HEK293 (cell line): ENCODE data around the gene HSF2BP.

ENCODE experiments used
- CTCF ChIA-PET: fragments of 350-600 bp; formaldehyde crosslinking; extraction: SDS; loops from one replicate; lab custom pipeline; 2021; ENCODE audit warnings: antibody characterized with exemption; lab: Yijun Ruan, JAX
- POLR2A ChIA-PET: fragments of 300-600 bp; formaldehyde crosslinking; extraction: SDS; loops from one replicate; lab custom pipeline; 2020; ENCODE audit warnings: antibody characterized with exemption, inconsistent platforms; lab: Yijun Ruan, JAX
- H3K27ac ChIP-seq: fragments of 200-500 bp; sonication (Bioruptor generic); 2 replicates; pipeline ENCODE4 v1.5.1; 2014; ENCODE audit warnings: low read depth, low read length, control low read depth, inconsistent platforms; ENCODE audit errors: extremely low read depth
- H3K36me3 ChIP-seq, 2 experiments: fragments of 200-500 bp in 1 of 2; sonication (Bioruptor generic) in 1 of 2; 1 replicate in 1 of 2; 2 replicates in 1 of 2; pipeline ENCODE4 v1.5.1; 2014 to 2017; ENCODE audit warnings: inconsistent platforms in 2 of 2, low read length in 2 of 2; ENCODE audit not compliant: control insufficient read depth in 2 of 2, insufficient read depth in 1 of 2
- H3K4me1 ChIP-seq: fragments of 200-500 bp; sonication (Bioruptor generic); 2 replicates; pipeline ENCODE4 v1.5.1; 2014; ENCODE audit warnings: mild to moderate bottlenecking, low read length, inconsistent platforms; ENCODE audit not compliant: control insufficient read depth, insufficient read depth
- H3K4me3 ChIP-seq: 2 replicates; pipeline ENCODE4 v1.5.1; 2011; ENCODE audit warnings: low read depth, mild to moderate bottlenecking, control low read depth, low read length, moderate library complexity
- H3K9me3 ChIP-seq: fragments of 200-500 bp; sonication (Bioruptor generic); 2 replicates; pipeline ENCODE4 v1.5.1; 2014; ENCODE audit warnings: low read depth, low read length, inconsistent platforms; ENCODE audit not compliant: control insufficient read depth, insufficient read depth
- KLF9 ChIP-seq: fragments of 450-650 bp; formaldehyde crosslinking; IDR thresholded peaks from 2 replicates; pipeline ENCODE4 v1.5.1; 2016; ENCODE audit warnings: missing biosample characterization, missing genetic modification characterization, low read depth
- TRIM28 ChIP-seq: IDR thresholded peaks from 2 replicates; pipeline ENCODE4 v1.6.1; 2011; ENCODE audit warnings: low read length, control low read depth, borderline replicate concordance
- ZBTB10 ChIP-seq: fragments of 450-650 bp; formaldehyde crosslinking; IDR thresholded peaks from 2 replicates; pipeline ENCODE4 v1.5.1; 2016; ENCODE audit warnings: missing biosample characterization, missing genetic modification characterization
- ZBTB26 ChIP-seq: fragments of 450-650 bp; formaldehyde crosslinking; optimal IDR thresholded peaks from 2 replicates; pipeline ENCODE3; 2016; ENCODE audit warnings: missing biosample characterization, mild to moderate bottlenecking, missing genetic modification characterization
- ZBTB8A ChIP-seq: fragments of 450-650 bp; formaldehyde crosslinking; IDR thresholded peaks from 2 replicates; pipeline ENCODE4 v1.5.1; 2016; ENCODE audit warnings: missing biosample characterization, missing genetic modification characterization
- ZFP41 ChIP-seq: fragments of 450-650 bp; formaldehyde crosslinking; IDR thresholded peaks from 2 replicates; pipeline ENCODE4 v1.5.1; 2016; ENCODE audit warnings: missing biosample characterization, missing genetic modification characterization, borderline replicate concordance
- ZNF146 ChIP-seq: fragments of 450-650 bp; formaldehyde crosslinking; IDR thresholded peaks from 2 replicates; pipeline ENCODE4 v1.5.1; 2016; ENCODE audit warnings: missing biosample characterization, missing genetic modification characterization
- ZNF157 ChIP-seq: fragments of 450-650 bp; formaldehyde crosslinking; IDR thresholded peaks from 2 replicates; pipeline ENCODE4 v1.5.1; 2016; ENCODE audit warnings: missing biosample characterization, missing genetic modification characterization
- ZNF18 ChIP-seq: fragments of 450-650 bp; formaldehyde crosslinking; IDR thresholded peaks from 2 replicates; pipeline ENCODE4 v1.5.1; 2016; ENCODE audit warnings: missing biosample characterization, missing genetic modification characterization
- ZNF19 ChIP-seq: fragments of 450-650 bp; formaldehyde crosslinking; IDR thresholded peaks from 2 replicates; pipeline ENCODE4; 2016; ENCODE audit warnings: missing biosample characterization, missing genetic modification characterization, low read depth
- ZNF221 ChIP-seq: fragments of 450-650 bp; formaldehyde crosslinking; IDR thresholded peaks from 2 replicates; pipeline ENCODE4 v1.5.1; 2017; ENCODE audit warnings: missing biosample characterization, missing genetic modification characterization, borderline replicate concordance
- ZNF26 ChIP-seq: fragments of 450-650 bp; formaldehyde crosslinking; IDR thresholded peaks from 2 replicates; pipeline ENCODE4 v1.5.1; 2016; ENCODE audit warnings: missing biosample characterization, missing genetic modification characterization
- ZNF302 ChIP-seq: fragments of 450-650 bp; formaldehyde crosslinking; IDR thresholded peaks from 2 replicates; pipeline ENCODE4 v1.5.1; 2016; ENCODE audit warnings: missing biosample characterization, missing genetic modification characterization, low read depth
- ZNF311 ChIP-seq: fragments of 450-650 bp; formaldehyde crosslinking; IDR thresholded peaks from 2 replicates; pipeline ENCODE4 v1.5.1; 2017; ENCODE audit warnings: missing biosample characterization, missing genetic modification characterization, borderline replicate concordance
- ZNF398 ChIP-seq: fragments of 450-650 bp; formaldehyde crosslinking; IDR thresholded peaks from 2 replicates; pipeline ENCODE4 v1.5.1; 2017; ENCODE audit warnings: missing biosample characterization, missing genetic modification characterization
- ZNF433 ChIP-seq: fragments of 450-650 bp; formaldehyde crosslinking; IDR thresholded peaks from 2 replicates; pipeline ENCODE4 v1.5.1; 2016; ENCODE audit warnings: missing biosample characterization, missing genetic modification characterization, low read depth
- ZNF488 ChIP-seq: fragments of 450-650 bp; formaldehyde crosslinking; IDR thresholded peaks from 2 replicates; pipeline ENCODE4 v1.5.1; 2016; ENCODE audit warnings: missing biosample characterization, missing genetic modification characterization
- ZNF544 ChIP-seq: fragments of 450-650 bp; formaldehyde crosslinking; IDR thresholded peaks from 2 replicates; pipeline ENCODE4 v1.5.0; 2017; ENCODE audit warnings: missing biosample characterization, missing genetic modification characterization
- ZNF560 ChIP-seq: fragments of 450-650 bp; formaldehyde crosslinking; IDR thresholded peaks from 2 replicates; pipeline ENCODE4 v1.5.1; 2017; ENCODE audit warnings: missing biosample characterization, missing genetic modification characterization, borderline replicate concordance
- ZNF580 ChIP-seq: fragments of 450-650 bp; formaldehyde crosslinking; IDR thresholded peaks from 2 replicates; pipeline ENCODE4 v1.5.1; 2016; ENCODE audit warnings: missing biosample characterization, missing genetic modification characterization
- ZNF585B ChIP-seq: fragments of 450-650 bp; formaldehyde crosslinking; IDR thresholded peaks from 2 replicates; pipeline ENCODE4 v1.5.1; 2016; ENCODE audit warnings: missing biosample characterization, missing genetic modification characterization
- ZNF596 ChIP-seq: fragments of 450-650 bp; IDR thresholded peaks from 2 replicates; pipeline ENCODE4 v1.5.0; 2018; ENCODE audit warnings: missing biosample characterization, mild to moderate bottlenecking, missing genetic modification characterization, moderate library complexity
- ZNF670 ChIP-seq: fragments of 450-650 bp; formaldehyde crosslinking; IDR thresholded peaks from 2 replicates; pipeline ENCODE4 v1.5.1; 2016; ENCODE audit warnings: missing biosample characterization, missing genetic modification characterization, low read depth
- ZSCAN23 ChIP-seq: fragments of 450-650 bp; formaldehyde crosslinking; IDR thresholded peaks from 2 replicates; pipeline ENCODE4 v1.5.1; 2016; ENCODE audit warnings: missing biosample characterization, missing genetic modification characterization

Gene HSF2BP

GRCh38 chr21:43605320-43606215 is 53.7 kb downstream of the HSF2BP start (continued):
- no peak for TF ChIP-seq ZNF26
- 0 out of 2 replicates have a peak, but pooled peaks have one; percentile 10 for TF ChIP-seq ZNF398 (tag by site-specific recombination)
- no peak for TF ChIP-seq ZNF580
- TF ChIP-seq ZNF433, result 0 out of 2 replicates have a peak, but pooled peaks have one; percentile 3

- CTCF ChIA-PET, result no interaction called here
- Histone ChIP-seq H3K9me3 (no peaks in the 10 kb centered on the region), H3K4me3 (no peak overlapping the region), H3K4me1 (peaks cover 9% of the 10 kb centered on the region), H3K27ac (no peak overlapping the region), H3K36me3 (no peaks in the 10 kb centered on the region)
- POLR2A ChIA-PET, result no interaction called here
- no peak for TF ChIP-seq ZNF146 (tag by site-specific recombination)
- TF ChIP-seq ZBTB10 (tag by site-specific recombination), result no peak
- no peak for TF ChIP-seq ZNF560 (tag by site-specific recombination)
- 0 out of 2 replicates have a peak, but pooled peaks have one; percentile 11 for TF ChIP-seq ZNF302 (tag by site-specific recombination)
- no peak for TF ChIP-seq ZNF488
- no peak for TF ChIP-seq ZBTB26
- no peak for TF ChIP-seq ZNF221 (tag by site-specific recombination)
- TF ChIP-seq ZNF311 (tag by site-specific recombination), result peak; percentile 54; the same call in 1 of the 2 replicates
- no peak for TF ChIP-seq ZNF596
- TF ChIP-seq TRIM28, result no peak
- TF ChIP-seq ZNF544 (tag by site-specific recombination), result peak; percentile 18; the same call in 1 of the 2 replicates
- TF ChIP-seq ZBTB8A, result no peak
- TF ChIP-seq KLF9 (tag by site-specific recombination), result 0 out of 2 replicates have a peak, but pooled peaks have one; percentile 8
- no peak; the same call in 1 of the 2 replicates for TF ChIP-seq ZNF670 (tag by site-specific recombination)
- TF ChIP-seq ZNF18 (tag by site-specific recombination), result peak; percentile 93
- 0 out of 2 replicates have a peak, but pooled peaks have one; percentile 15 for TF ChIP-seq ZSCAN23 (tag by site-specific recombination)
- TF ChIP-seq ZFP41 (tag by site-specific recombination), result no peak
- TF ChIP-seq ZNF585B (tag by site-specific recombination), result no peak
- no peak for TF ChIP-seq ZNF19 (tag by site-specific recombination)
- TF ChIP-seq ZNF157 (tag by site-specific recombination), result no peak; the same call in 1 of the 2 replicates
Observed at GRCh38 chr21:43604505-43605204, 54.6 kb downstream of the HSF2BP start.
